HepG2 (cell line): ENCODE measurements around the gene MAN2A2. TPM values are rescaled to one million over a fixed set of nuclear protein-coding genes. Genes with fewer than 3 reads are reported as not detected.

ENCODE experiments used
- BCL6 ChIP-seq: IDR thresholded peaks from 2 replicates; pipeline ENCODE4 v1.6.1; 2016; ENCODE audit warnings: missing genetic modification reagents, missing compliant biosample characterization
- FOXP4 ChIP-seq: sonication (generic); formaldehyde crosslinking; IDR thresholded peaks from 2 replicates; pipeline ENCODE4 v1.4.0; 2020; ENCODE audit warnings: missing genetic modification reagents
- KMT2B ChIP-seq: IDR thresholded peaks from 2 replicates; pipeline ENCODE4 v1.6.1; 2016; ENCODE audit warnings: missing genetic modification reagents, missing compliant biosample characterization
- MLXIP ChIP-seq: sonication (generic); formaldehyde crosslinking; IDR thresholded peaks from 2 replicates; pipeline ENCODE4 v1.9.0; 2021; ENCODE audit warnings: missing genetic modification reagents, borderline replicate concordance
- PHF8 ChIP-seq: sonication (generic); formaldehyde crosslinking; IDR thresholded peaks from 2 replicates; pipeline ENCODE4 v1.5.0; 2020; ENCODE audit warnings: missing genetic modification reagents
- REL ChIP-seq: sonication (generic); formaldehyde crosslinking; conservative IDR thresholded peaks from 2 replicates; pipeline ENCODE4 v1.8.0; 2022; ENCODE audit warnings: mild to moderate bottlenecking, missing genetic modification reagents, moderate library complexity
- RXRA ChIP-seq: sonication (generic); formaldehyde crosslinking; IDR thresholded peaks from 2 replicates; pipeline ENCODE4 v1.5.1; 2020; ENCODE audit warnings: missing genetic modification reagents
- YEATS4 ChIP-seq: sonication (generic); formaldehyde crosslinking; IDR thresholded peaks from 2 replicates; pipeline ENCODE4 v1.4.0; 2020; ENCODE audit warnings: missing genetic modification reagents, borderline replicate concordance
- ZNF280B ChIP-seq: sonication (generic); formaldehyde crosslinking; IDR thresholded peaks from 2 replicates; pipeline ENCODE4 v1.5.0; 2020; ENCODE audit warnings: missing genetic modification reagents, mild to moderate bottlenecking, borderline replicate concordance
- ZNF510 ChIP-seq: sonication (generic); formaldehyde crosslinking; IDR thresholded peaks from 2 replicates; pipeline ENCODE4 v1.4.0; 2020; ENCODE audit warnings: low read depth, mild to moderate bottlenecking, missing genetic modification reagents
- ZNF570 ChIP-seq: sonication (generic); formaldehyde crosslinking; IDR thresholded peaks from 2 replicates; pipeline ENCODE4 v1.4.0; 2020; ENCODE audit warnings: mild to moderate bottlenecking, missing genetic modification reagents, borderline replicate concordance
- ZNF615 ChIP-seq: sonication (generic); formaldehyde crosslinking; IDR thresholded peaks from 2 replicates; pipeline ENCODE4 v1.5.0; 2020; ENCODE audit warnings: mild to moderate bottlenecking, missing genetic modification reagents, borderline replicate concordance
- ZNF724P ChIP-seq: sonication (generic); formaldehyde crosslinking; IDR thresholded peaks from 2 replicates; pipeline ENCODE4 v1.8.0; 2022; ENCODE audit warnings: missing genetic modification reagents, borderline replicate concordance
- ZNF792 ChIP-seq: IDR thresholded peaks from 2 replicates; pipeline ENCODE4 v1.6.1; 2016
- polyA plus RNA-seq, 8 experiments: library from polyadenylated mRNA; depleted of rRNA in 3 of 8; stranded (reverse) in 7 of 8; unstranded in 1 of 8; fragments of >200 nt; fragmentation: Illumina TruSeq in 4 of 8; extraction: Trizol in 4 of 8; gene quantifications; 2 replicates each; pipeline versions ENCODE4 v1.2.1 to v1.2.3, GENCODE V29; 2011 to 2016; ENCODE audit warnings: low read depth in 4 of 8, missing spikeins in 1 of 8, mixed read lengths in 1 of 8; ENCODE audit not compliant: insufficient read depth in 1 of 8
- total RNA-seq, 5 experiments: library from RNA; depleted of rRNA; stranded (reverse); fragments of >200 nt; fragmentation: Illumina TruSeq; extraction: Trizol; gene quantifications; 2 replicates each; pipeline ENCODE4 v1.2.3, GENCODE V29; 2016; ENCODE audit warnings: low read depth in 1 of 5
- TF ChIP-seq, protein P1 (sequence below): sonication (generic); formaldehyde crosslinking; IDR thresholded peaks from 2 replicates; pipeline ENCODE4 v1.4.0; 2020; ENCODE audit warnings: mild to moderate bottlenecking, missing genetic modification reagents
- TF ChIP-seq, protein P2 (sequence below): sonication (generic); formaldehyde crosslinking; IDR thresholded peaks from 2 replicates; pipeline ENCODE4 v1.4.0; 2020; ENCODE audit warnings: missing genetic modification reagents, borderline replicate concordance

Gene MAN2A2
- total and polyA plus RNA-seq, 2 of the 13 experiments (the other 11 are each of a cell fraction or from before 2014, with no cell fraction given) = 17.5 to 51.5 TPM

DNA sequence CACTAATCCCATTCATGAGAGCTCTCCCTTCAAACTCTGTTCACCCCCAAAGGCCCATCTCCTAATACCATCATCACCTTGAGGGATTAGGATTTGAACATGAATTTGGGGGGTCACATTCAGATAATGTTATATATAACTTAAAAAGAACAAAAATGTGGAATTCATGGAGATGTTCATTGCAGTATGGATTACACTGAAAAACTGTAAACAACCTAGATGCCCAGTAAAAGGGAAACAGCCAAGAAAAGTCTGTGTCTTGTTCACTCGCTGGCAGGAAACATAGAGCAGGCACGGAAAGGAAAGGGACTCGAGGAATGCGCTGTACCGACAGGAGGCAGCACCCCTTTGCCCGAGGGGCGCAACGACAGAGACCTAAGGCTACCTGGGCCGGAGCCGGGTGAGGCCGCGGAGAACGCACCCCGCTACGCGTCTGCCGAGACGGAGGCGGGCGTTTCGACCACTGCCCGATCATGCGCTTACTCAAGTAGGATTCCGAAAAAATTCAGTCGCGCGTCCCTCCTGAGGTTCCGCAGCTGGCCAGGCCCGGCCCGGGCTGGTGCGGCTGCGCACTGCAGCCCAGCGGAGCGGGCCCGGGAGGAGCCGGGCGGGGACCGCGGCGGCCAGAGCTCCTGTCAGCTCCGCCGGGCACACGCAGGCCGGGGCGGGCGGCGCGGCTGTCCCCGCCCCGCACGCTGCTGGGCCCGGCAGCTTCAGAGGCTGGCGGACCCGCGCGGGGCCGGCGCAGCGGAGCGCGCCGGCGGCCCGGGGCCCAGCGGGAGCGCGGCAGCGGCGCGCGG, 862 bp upstream of the MAN2A2 start (continued):
- TF ChIP-seq FOXP4 (0 out of 2 replicates have a peak, but pooled peaks have one; percentile 18), BCL6 (CRISPR knock-in tag) (peak; percentile 85), PHF8 (peak; percentile 86), ZNF615 (CRISPR knock-in tag) (no peak), ZNF792 (CRISPR knock-in tag) (no peak; the same call in 1 of the 2 replicates), MLXIP (CRISPR knock-in tag) (no peak), YEATS4 (CRISPR knock-in tag) (no peak), RXRA (peak; percentile 71), KMT2B (CRISPR knock-in tag) (peak; percentile 67; the same call in 1 of the 2 replicates), ZNF570 (CRISPR knock-in tag) (no peak), ZNF724P (peak; percentile 40; the same call in 1 of the 2 replicates), REL (CRISPR knock-in tag) (no peak), ZNF280B (0 out of 2 replicates have a peak, but pooled peaks have one; percentile 28), ZNF510 (CRISPR knock-in tag) (no peak)
- TF ChIP-seq, protein P1, sequence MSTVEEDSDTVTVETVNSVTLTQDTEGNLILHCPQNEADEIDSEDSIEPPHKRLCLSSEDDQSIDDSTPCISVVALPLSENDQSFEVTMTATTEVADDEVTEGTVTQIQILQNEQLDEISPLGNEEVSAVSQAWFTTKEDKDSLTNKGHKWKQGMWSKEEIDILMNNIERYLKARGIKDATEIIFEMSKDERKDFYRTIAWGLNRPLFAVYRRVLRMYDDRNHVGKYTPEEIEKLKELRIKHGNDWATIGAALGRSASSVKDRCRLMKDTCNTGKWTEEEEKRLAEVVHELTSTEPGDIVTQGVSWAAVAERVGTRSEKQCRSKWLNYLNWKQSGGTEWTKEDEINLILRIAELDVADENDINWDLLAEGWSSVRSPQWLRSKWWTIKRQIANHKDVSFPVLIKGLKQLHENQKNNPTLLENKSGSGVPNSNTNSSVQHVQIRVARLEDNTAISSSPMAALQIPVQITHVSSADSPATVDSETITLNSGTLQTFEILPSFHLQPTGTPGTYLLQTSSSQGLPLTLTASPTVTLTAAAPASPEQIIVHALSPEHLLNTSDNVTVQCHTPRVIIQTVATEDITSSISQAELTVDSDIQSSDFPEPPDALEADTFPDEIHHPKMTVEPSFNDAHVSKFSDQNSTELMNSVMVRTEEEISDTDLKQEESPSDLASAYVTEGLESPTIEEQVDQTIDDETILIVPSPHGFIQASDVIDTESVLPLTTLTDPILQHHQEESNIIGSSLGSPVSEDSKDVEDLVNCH (CRISPR knock-in tag) = no peak
- TF ChIP-seq, protein P2, sequence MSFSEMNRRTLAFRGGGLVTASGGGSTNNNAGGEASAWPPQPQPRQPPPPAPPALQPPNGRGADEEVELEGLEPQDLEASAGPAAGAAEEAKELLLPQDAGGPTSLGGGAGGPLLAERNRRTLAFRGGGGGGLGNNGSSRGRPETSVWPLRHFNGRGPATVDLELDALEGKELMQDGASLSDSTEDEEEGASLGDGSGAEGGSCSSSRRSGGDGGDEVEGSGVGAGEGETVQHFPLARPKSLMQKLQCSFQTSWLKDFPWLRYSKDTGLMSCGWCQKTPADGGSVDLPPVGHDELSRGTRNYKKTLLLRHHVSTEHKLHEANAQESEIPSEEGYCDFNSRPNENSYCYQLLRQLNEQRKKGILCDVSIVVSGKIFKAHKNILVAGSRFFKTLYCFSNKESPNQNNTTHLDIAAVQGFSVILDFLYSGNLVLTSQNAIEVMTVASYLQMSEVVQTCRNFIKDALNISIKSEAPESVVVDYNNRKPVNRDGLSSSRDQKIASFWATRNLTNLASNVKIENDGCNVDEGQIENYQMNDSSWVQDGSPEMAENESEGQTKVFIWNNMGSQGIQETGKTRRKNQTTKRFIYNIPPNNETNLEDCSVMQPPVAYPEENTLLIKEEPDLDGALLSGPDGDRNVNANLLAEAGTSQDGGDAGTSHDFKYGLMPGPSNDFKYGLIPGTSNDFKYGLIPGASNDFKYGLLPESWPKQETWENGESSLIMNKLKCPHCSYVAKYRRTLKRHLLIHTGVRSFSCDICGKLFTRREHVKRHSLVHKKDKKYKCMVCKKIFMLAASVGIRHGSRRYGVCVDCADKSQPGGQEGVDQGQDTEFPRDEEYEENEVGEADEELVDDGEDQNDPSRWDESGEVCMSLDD (CRISPR knock-in tag) = peak; percentile 84; the same call in 1 of the 2 replicates
